CD4-positive, alpha-beta T cell treated with Interleukin-10 for 1 hour (primary cell): ENCODE data around the gene AFDN.
"Not testable (repeated sequence)": the region's sequence is repeated elsewhere in the genome, so short reads cannot be mapped to it uniquely, and the experiment has no call there.

Experiments used
- DNase-seq: peaks from one replicate; pipeline ENCODE4 v3.0.0-alpha.2; 2020

AFDN gene

GRCh38 chr6:167985911-167986595 lies 159.3 kb downstream of the AFDN start:
- DNase-seq, result no peak

DNA sequence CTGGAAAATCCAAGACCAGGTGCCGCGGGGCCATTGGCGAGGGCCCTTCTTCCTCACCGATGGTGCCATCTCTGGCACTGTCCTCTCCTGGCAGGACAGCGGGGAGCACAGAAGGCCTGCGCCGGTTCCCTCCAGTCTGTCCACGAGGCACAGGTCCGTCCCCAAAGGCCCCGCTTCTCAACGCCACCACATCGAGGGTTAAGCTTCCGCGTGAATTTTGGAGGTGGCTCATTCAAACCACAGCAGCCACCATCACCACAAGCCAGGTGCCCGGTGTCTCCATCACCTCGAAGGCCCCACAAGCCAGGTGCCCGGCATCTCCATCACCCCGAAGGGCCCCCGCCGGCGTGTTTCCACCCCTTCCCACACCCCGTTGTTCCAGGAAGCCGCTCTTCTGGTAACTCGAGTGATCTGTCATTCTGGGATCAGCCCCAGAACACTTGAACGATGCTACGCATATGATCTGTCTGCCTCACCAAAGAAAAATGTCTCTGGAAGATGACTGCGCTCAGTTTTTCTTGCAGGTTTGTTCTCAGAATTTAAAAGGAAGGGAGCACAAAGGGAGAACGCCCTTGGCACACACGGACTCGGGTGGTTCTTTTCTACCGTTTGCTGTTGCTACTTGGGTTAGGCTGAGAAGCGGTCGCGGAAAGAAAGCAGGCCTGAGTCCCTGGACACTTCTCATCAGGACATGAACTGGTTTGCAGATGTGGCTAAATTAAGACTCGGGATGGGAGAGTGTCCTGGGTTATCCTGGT lies 160.9 kb downstream of the AFDN start:
- no peak for DNase-seq

- DNase-seq, result no peak
These were observed 161.4 kb downstream of the AFDN start for GRCh38 chr6:167988154-167988495.

DNA sequence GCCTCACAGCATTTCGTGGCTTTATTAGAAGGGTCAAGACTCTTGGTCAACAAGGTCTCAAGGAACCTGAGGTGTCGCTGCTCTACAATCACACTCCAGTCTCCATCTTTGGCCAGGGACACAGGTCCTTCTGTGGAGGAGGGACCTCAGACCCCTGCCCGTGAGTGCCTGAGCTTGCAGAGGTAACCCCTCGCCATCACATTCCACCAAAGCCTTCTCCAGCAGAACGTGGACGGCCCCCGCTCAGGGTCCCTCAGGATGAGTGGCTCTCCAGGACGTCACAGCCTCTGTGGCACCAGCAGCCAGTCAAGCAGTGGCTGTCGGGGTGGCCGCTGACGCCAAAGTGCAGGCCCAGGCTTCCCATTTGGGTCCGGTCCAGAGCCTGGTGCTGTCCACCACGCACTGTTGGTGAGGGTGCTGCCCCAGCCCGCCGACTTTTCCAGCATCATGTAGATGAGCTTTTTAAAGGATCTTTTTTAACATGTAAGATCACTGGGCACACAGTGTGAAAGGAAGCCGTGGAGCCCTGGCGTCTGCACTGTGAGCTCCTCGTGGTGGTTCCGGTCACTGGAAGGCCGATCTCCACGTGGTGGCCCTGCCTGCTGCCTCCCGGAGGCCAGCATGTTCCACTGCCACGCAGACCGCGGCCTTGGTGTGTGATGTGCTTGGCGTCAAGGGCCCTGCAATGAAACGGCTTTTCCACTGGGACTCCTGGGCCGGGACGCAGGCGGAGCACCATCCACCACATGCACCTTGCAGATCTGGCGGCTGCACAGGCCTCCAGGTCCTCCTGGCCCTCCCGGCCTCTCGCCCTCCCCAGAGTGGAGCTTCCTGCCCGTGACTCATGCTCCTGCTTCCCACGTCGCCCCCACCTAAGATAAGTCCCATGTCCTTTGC lies 162.5 kb downstream of the AFDN start:
- DNase-seq, result no peak

GRCh38 chr6:167990016-167990945 lies 163.6 kb downstream of the AFDN start:
- no peak for DNase-seq

- DNase-seq, result no peak
These were observed 166.5 kb downstream of the AFDN start for GRCh38 chr6:167993169-167993568.

DNA sequence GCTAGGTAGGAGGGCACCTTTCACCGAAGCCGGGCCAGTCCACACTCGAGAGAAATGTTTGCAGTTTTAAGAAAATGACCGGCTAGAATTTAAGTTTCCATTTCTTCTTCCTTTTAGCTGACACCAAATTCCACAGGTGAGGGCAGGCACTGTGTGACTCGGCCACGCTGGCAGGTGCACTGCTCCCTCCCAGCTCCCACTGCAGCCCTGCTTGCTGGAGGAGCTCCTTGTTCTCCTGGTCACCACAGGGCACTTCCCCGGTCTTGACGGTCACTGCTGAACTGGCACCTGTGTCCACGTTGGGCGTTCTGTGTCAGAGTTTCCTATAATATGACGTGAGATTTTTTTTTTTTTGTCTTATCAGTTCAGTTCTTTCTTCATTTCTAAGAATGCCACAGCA lies 167.1 kb downstream of the AFDN start:
- no peak for DNase-seq

DNA sequence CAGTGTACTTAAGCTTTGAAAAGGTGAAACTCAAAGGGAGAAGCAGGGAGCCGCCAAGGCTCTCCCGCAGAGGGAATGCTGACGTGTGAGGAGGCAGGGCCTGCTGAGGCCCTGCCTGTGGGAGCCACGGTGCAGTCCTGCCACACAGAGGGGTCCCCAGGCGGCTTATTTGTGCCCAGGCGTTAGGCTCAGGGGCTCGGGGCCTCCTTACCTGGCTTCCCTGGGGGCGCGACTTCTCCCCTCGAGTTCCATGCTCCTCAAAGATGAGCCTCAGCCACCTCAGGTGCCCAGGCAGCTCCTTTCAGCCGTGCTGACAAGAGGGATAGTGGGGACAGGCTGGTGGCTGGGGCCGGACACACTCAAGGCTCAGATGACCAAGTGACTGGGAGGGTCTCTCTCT lies 168.6 kb downstream of the AFDN start:
- DNase-seq, result no peak

DNA sequence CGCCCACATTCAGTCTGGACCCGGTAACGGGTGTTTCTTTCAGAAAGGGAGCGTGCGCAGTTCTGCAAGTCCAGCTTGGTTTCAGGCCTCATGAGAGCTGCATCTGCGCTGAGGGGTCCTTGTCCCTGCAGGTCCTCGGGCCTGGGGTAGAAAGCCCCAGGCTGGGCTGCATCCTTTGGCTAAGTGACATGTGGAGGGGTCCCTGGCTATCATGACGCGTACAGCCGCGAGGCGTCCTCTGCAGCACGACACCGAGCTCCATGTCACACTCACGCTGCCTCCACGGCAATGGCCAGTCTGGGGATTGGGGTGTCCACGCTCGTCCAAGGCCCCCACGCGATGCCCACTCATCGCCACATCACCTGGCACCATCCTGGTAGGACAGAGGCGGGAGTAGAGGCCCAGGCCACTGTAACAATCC lies 169.0 kb downstream of the AFDN start:
- DNase-seq, result no peak

DNA sequence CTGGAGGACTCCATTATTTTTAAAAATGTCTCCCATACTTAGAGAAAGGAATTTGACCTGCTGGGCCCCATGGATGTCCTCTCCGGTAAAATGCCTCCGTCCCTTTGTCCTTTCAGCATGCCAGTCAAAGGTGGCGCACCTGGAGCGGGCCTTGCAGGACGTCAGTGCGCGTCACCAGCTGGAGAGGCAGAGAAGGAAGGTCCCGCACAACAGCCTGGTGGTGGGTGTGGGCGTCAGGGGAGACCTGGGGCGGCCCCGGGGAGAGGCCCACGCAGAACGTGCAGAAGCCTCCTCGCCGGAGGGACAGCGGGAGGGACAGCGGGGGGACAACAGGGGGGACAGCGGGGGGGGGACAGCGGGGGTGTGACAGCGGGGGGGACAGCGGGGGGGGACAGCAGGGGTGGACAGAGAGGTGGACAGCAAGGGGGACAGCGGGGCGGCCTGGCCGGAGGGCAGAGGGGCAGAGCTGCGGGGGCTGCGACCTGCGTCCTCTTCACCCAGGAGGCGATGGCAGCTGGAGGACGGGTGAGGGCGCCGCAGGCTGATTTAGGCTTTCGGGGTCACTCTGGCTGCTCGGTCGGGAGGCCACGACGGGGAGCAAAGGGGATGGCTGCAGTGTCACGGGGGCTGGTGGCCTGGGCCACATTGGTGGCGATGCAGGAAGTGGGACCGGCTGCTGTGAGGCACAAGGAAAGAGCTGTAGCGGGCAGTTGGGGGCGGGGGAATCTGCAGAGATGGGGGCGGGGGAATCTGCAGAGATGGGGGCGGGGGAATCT lies 169.9 kb downstream of the AFDN start:
- no peak for DNase-seq

DNA sequence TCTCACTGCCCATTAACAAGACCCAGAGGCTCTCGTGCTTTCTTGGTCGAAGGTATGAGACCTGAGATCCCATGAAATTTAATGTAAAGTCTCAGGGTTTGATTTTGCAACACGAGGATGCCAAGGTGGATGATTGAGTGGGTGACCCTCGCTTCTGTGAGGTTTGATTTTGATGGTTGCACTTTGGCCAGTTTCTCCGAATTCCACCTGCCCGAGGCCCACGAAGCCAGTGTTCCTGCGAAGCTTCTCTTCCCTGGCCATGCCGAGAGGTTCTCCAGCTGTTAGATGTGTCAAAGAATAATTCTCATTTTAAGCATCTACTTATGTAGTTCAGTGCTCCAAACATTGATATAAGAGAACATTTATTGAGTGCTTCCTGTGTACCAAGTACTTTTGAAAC lies 170.9 kb downstream of the AFDN start, which contains the start of gene KIF25:
KIF25 (plus strand) TSS at position 30 of the 400 bp plus-strand sequence. CDS start 31,915 bp downstream, outside the sequence.
- no peak for DNase-seq

DNA sequence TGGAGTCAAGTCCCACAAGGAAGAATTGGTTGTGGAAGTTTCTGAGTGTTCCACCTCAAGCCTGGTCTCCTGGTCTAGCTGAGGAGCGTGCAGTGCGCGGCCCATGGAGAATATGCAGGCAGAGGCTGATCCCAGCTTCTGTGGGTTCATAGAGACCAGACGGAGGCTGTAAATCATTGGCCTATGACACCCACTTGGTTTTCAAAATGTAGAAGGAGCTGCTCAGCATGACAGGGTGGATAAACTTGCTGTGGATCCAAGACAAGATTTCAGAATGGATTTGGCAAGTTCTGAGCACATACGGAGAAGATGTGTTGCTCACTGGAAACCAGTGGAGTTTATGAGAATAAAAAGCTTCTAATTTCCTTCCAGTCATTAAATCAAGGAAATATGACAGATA lies 171.5 kb downstream of the AFDN start:
- DNase-seq, result no peak

- no peak for DNase-seq
These were observed 173.7 kb downstream of the AFDN start for GRCh38 chr6:168000198-168001028.

GRCh38 chr6:168001029-168001332 lies 174.3 kb downstream of the AFDN start:
- DNase-seq, result no peak

GRCh38 chr6:168001514-168001913 lies 174.8 kb downstream of the AFDN start:
- not testable (repeated sequence) for DNase-seq

- no peak for DNase-seq
These were observed 176.1 kb downstream of the AFDN start for GRCh38 chr6:168002804-168003203.

DNA sequence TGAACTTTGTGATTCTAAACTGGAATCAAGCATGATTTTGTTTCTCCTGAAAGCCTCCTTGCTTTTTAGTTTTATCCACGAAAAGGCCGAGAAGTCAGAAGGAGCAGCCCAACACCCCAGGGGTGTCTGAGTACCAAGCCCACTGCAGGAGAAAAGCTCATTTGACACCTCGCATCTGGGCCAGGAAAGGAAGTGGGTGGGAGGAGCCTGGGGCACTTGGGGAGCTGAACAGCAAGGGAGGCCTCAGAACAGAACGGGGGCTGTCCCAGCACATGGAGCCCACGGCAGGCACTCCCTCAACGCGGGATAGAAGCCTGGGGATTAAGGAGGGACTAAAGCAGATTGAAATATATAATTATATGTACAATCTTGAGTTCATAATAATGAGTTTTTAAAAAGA lies 177.3 kb downstream of the AFDN start:
- DNase-seq, result no peak

- no peak for DNase-seq
These were observed 178.2 kb downstream of the AFDN start for GRCh38 chr6:168004945-168005344.

DNA sequence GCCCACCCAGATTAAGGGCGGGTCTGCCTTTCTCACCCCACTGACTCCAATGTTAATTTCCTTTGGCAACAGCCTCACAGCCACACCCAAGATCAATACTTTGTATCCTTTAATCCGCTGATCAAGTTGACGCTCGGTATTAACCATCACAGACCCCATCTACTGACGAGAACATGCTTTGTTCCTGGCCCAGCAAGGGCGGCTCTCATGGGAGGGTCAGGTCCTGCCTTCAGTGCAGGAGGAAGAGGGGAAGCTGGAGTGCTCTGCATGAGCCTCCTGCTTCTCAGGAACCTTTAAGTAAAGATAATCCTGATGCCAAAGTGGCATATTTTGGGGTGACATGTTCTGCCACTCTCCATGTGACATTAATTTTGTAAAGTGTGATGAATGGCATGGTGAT lies 179.1 kb downstream of the AFDN start:
- DNase-seq, result no peak

DNA sequence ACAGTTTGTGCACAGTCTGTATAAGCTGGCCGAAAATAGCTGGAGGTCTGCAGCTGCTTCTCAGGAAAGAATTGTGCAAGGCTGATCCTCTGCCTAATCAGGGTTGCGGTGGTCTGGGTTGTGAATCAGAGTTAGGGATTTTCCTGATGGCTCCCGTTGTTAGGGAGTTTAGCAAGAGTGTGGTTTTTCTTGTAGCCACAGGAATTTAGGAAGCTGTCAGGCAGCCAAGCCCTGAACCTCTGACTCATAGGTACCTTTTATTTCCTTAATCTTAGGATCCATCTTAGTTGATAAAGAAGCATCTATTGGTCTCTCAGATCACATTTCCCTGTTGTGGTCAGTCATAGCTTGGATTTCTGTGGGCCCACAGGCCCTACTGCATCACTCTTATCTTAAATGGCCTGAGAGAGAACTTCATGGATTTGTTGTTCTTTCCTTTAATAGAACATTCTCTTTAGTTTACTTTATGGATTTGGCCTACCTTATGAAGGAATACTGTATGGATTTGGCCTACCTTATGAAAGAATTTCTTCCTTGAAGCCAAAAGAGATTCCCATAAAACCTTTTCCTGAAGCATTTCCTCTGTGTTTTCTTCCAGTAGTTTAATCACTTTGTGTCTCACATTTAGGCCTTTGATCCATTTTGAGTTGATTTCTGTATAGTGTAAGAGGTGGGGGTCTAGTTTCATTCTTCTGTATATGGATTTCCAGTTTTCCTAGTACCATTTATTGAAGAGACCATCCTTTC lies 181.1 kb downstream of the AFDN start:
- no peak for DNase-seq
